CD14-positive monocyte (primary cell): ENCODE measurements around the gene MEA1. TPM values are rescaled to one million over a fixed set of nuclear protein-coding genes. Genes with fewer than 3 reads are reported as not detected.

ENCODE experiments used
- DNase-seq, 3 donors: peaks; one replicate each; pipeline ENCODE4 v3.0.0-alpha.2; 2011 to 2022
- H2AFZ ChIP-seq: 2 replicates; pipeline ENCODE4 v1.6.0; 2012; ENCODE audit warnings: mild to moderate bottlenecking, low read depth, low read length, inconsistent platforms; ENCODE audit not compliant: insufficient read depth, poor library complexity, severe bottlenecking
- H3K27ac ChIP-seq, 2 donors: 1 replicate in 1 of 2; 2 replicates in 1 of 2; pipeline ENCODE4 v1.5.1; 2012 to 2013; ENCODE audit warnings: low read length in 2 of 2, control low read depth in 1 of 2, inconsistent platforms in 1 of 2, low read depth in 1 of 2, mild to moderate bottlenecking in 1 of 2
- H3K27me3 ChIP-seq, 2 donors: one replicate each; pipeline versions ENCODE4 v1.6.0 to v1.6.1; 2011 to 2013; ENCODE audit warnings: low read length in 2 of 2; ENCODE audit not compliant: control insufficient read depth in 2 of 2, insufficient read depth in 2 of 2
- H3K36me3 ChIP-seq, 2 donors: replicated peaks in 1 of 2; 1 replicate in 1 of 2; 2 replicates in 1 of 2; pipeline versions ENCODE4 v1.5.1 to v1.6.1; 2012 to 2013; ENCODE audit warnings: low read length in 2 of 2, control low read depth in 1 of 2, inconsistent platforms in 1 of 2, mild to moderate bottlenecking in 1 of 2; ENCODE audit not compliant: insufficient read depth in 2 of 2, control insufficient read depth in 1 of 2
- H3K4me1 ChIP-seq, 2 donors: 1 replicate in 1 of 2; 2 replicates in 1 of 2; pipeline versions ENCODE4 v1.5.1 to v1.6.1; 2012 to 2013; ENCODE audit warnings: low read length in 2 of 2, control low read depth in 1 of 2, inconsistent platforms in 1 of 2, mild to moderate bottlenecking in 1 of 2, moderate library complexity in 1 of 2; ENCODE audit not compliant: insufficient read depth in 2 of 2, control insufficient read depth in 1 of 2
- H3K4me2 ChIP-seq: replicated peaks from 2 replicates; pipeline ENCODE3; 2012; ENCODE audit warnings: low read length, moderate library complexity, mild to moderate bottlenecking; ENCODE audit not compliant: poor library complexity, severe bottlenecking; ENCODE audit errors: extremely low read depth
- H3K4me3 ChIP-seq, 3 experiments: fragments of 200-600 bp in 1 of 3; sonication (generic) in 1 of 3; replicated peaks in 1 of 3; 1 replicate in 2 of 3; 2 replicates in 1 of 3; pipeline ENCODE4 v1.5.1; 2011 to 2013; ENCODE audit warnings: low read length in 3 of 3, mild to moderate bottlenecking in 3 of 3, control low read depth in 2 of 3, low read depth in 2 of 3, inconsistent platforms in 1 of 3, moderate library complexity in 1 of 3
- H3K79me2 ChIP-seq: 2 replicates; pipeline ENCODE4 v1.6.0; 2012; ENCODE audit warnings: mild to moderate bottlenecking, control low read depth, inconsistent platforms, low read length, moderate library complexity; ENCODE audit not compliant: insufficient read depth
- H3K9ac ChIP-seq: 2 replicates; pipeline ENCODE4 v1.6.0; 2017; ENCODE audit warnings: low read length, mild to moderate bottlenecking; ENCODE audit not compliant: insufficient read depth, poor library complexity, severe bottlenecking
- H3K9me3 ChIP-seq, 2 donors: replicated peaks in 1 of 2; 1 replicate in 1 of 2; 2 replicates in 1 of 2; pipeline versions ENCODE4 v1.5.1 to v1.6.1; 2012 to 2013; ENCODE audit warnings: low read length in 2 of 2, control low read depth in 1 of 2; ENCODE audit not compliant: control insufficient read depth in 1 of 2, insufficient read depth in 1 of 2
- H4K20me1 ChIP-seq: 2 replicates; pipeline ENCODE4 v1.6.0; 2012; ENCODE audit warnings: mild to moderate bottlenecking, low read length, control low read depth, moderate library complexity; ENCODE audit not compliant: insufficient read depth
- H3K27ac Mint-ChIP-seq, 7 donors: one replicate each; pipeline ENCODE4 v1.8.0; 2020; ENCODE audit warnings: mild to moderate bottlenecking in 7 of 7, mixed read lengths in 7 of 7, moderate library complexity in 6 of 7, inconsistent platforms in 2 of 7
- H3K27me3 Mint-ChIP-seq, 3 donors: one replicate each; pipeline ENCODE4 v1.8.0; 2021 to 2022; ENCODE audit warnings: low read depth in 3 of 3, mild to moderate bottlenecking in 3 of 3, mixed read lengths in 3 of 3, moderate library complexity in 3 of 3, inconsistent platforms in 1 of 3
- H3K36me3 Mint-ChIP-seq, 2 donors: one replicate each; pipeline ENCODE4 v1.8.0; 2020; ENCODE audit warnings: mixed read lengths in 2 of 2, inconsistent platforms in 1 of 2, mild to moderate bottlenecking in 1 of 2
- H3K4me1 Mint-ChIP-seq: one replicate; pipeline ENCODE4 v1.8.0; 2020; ENCODE audit warnings: mild to moderate bottlenecking, mixed read lengths
- H3K4me3 Mint-ChIP-seq, 2 donors: one replicate each; pipeline ENCODE4 v1.8.0; 2020; ENCODE audit warnings: mild to moderate bottlenecking in 2 of 2, mixed read lengths in 2 of 2, moderate library complexity in 1 of 2
- H3K9me3 Mint-ChIP-seq, 7 donors: one replicate each; pipeline ENCODE4 v1.8.0; 2020 to 2022; ENCODE audit warnings: mixed read lengths in 7 of 7, mild to moderate bottlenecking in 6 of 7, moderate library complexity in 6 of 7, inconsistent platforms in 2 of 7
- WGBS: methylation state at CpG from one replicate; pipeline ENCODE4 v1.1.5; 2013; ENCODE audit warnings: missing lambda C conversion rate; ENCODE audit not compliant: insufficient coverage; 5-methylcytosine and 5-hydroxymethylcytosine counted together
- intact Hi-C, 2 donors: fragments of 100-400 bp; cut with micrococcal nuclease; formaldehyde crosslinking; loops; one replicate each; pipeline versions ENCODE4 v1.15.0 to v1.15.1; 2023
- polyA plus RNA-seq, 3 donors: library from polyadenylated mRNA; depleted of rRNA in 1 of 3; unstranded in 2 of 3; stranded (reverse) in 1 of 3; fragments of 300-500 nt in 2 of 3; fragments of >200 nt in 1 of 3; fragmentation: Illumina TruSeq in 2 of 3; gene quantifications; 1 replicate in 2 of 3; 2 replicates in 1 of 3; pipeline ENCODE4 v1.2.3, GENCODE V29; 2012 to 2021
- TF ChIP-seq, protein P1 (sequence below): fragments of 200-600 bp; IDR thresholded peaks from one replicate; pipeline ENCODE4 v1.8.0; 2022; ENCODE audit warnings: antibody characterized with exemption, mild to moderate bottlenecking

The MEA1 gene
- polyA plus RNA-seq, 3 donors = 31.0 to 59.6 (median 58.8) TPM

DNA sequence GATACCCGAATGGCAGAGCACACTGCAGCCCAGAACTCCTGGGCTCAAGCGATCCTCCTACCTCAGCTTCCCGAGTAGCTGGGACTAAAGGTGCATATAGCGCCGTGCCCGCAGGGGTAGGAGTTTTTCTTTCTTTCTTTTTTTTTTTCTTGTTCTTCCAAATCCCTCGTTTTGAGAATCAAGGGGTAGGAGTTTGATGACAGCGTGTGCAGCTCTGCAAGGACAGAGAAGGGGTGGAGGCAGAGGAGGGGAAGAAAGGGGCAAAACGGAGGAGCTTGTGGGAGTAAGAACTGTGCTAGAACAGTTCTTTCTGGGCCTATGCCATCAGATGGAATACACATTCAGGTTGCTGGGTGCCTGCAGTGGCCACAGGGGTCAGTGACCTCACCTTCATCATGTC is 23.0 kb upstream of the MEA1 start:
- H3K36me3 Mint-ChIP-seq = peaks cover 54 to 91% of the 10 kb centered on the region in 2 donors
- H3K9me3 ChIP-seq = no peaks in the 10 kb centered on the region
- TF ChIP-seq, protein P1, sequence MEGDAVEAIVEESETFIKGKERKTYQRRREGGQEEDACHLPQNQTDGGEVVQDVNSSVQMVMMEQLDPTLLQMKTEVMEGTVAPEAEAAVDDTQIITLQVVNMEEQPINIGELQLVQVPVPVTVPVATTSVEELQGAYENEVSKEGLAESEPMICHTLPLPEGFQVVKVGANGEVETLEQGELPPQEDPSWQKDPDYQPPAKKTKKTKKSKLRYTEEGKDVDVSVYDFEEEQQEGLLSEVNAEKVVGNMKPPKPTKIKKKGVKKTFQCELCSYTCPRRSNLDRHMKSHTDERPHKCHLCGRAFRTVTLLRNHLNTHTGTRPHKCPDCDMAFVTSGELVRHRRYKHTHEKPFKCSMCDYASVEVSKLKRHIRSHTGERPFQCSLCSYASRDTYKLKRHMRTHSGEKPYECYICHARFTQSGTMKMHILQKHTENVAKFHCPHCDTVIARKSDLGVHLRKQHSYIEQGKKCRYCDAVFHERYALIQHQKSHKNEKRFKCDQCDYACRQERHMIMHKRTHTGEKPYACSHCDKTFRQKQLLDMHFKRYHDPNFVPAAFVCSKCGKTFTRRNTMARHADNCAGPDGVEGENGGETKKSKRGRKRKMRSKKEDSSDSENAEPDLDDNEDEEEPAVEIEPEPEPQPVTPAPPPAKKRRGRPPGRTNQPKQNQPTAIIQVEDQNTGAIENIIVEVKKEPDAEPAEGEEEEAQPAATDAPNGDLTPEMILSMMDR = no peak
- no peak overlapping the region for H3K4me3 ChIP-seq
- H3K27me3 Mint-ChIP-seq = peaks cover 0 to 5% (median 0%) of the 10 kb centered on the region in 3 donors
- no peak overlapping the region for H2AFZ ChIP-seq
- H3K9me3 Mint-ChIP-seq = no peaks in the 10 kb centered on the region
- H3K27ac ChIP-seq = no peak overlapping the region
- no peak for DNase-seq
- H3K4me2 ChIP-seq = no peak overlapping the region
- H3K4me1 ChIP-seq = no peaks in the 10 kb centered on the region
- H3K27ac Mint-ChIP-seq = peak overlapping the region in 1 of 7 donors; percentile 63
- no peaks in the 10 kb centered on the region for H3K79me2 ChIP-seq
- peaks cover 39 to 85% of the 10 kb centered on the region in 2 donors for H3K36me3 ChIP-seq
- H3K9ac ChIP-seq = no peak overlapping the region
- no peaks in the 10 kb centered on the region for H3K27me3 ChIP-seq
- 100% methylated on average over 2 of the region's 9 CpGs for WGBS
- H3K4me1 Mint-ChIP-seq = no peaks in the 10 kb centered on the region
- intact Hi-C loops = no loop called here
- no peak overlapping the region for H3K4me3 Mint-ChIP-seq
- H4K20me1 ChIP-seq = no peaks in the 10 kb centered on the region

DNA sequence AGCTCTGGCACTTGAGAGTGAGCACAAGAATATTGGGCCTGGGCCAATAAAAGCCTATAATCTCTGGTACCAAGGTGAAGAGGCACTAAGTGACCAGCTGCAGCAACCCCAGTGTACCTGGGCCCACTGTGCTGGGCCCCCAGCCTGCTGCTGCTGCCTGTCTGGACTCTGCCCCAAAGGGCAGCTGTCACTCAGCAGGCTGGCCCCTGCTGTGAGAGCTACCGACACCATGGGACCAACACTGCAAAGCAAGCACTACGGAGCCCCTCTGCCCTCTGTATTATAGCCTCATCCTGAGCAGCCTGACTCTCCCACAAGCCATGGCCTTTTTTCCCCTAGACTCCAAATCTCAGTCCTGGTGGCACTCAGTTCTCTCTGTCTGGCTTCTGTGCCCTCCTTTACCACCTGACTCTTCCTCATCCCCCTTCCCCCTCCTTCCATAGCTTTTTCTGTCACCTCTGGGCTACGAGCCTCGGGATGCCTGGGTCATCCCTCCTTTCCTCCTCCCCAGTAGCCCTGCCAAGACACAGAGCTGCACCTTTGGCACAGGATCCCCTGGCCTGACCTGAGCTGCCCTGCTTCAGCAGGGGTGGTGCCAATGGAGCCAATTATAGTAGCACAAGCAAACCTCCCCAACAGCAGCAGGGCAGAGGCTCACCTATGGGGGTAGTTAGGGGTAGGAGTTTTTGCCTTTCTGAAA is 21.9 kb upstream of the MEA1 start:
- Mint-ChIP-seq H3K4me3 (no peak overlapping the region), H3K4me1 (no peaks in the 10 kb centered on the region), H3K9me3 (no peaks in the 10 kb centered on the region), H3K27me3 (peaks cover 0 to 7% (median 0%) of the 10 kb centered on the region in 3 donors), H3K27ac (peak overlapping the region in 1 of 7 donors; percentile 15), H3K36me3 (peaks cover 53 to 92% of the 10 kb centered on the region in 2 donors)
- H3K36me3 ChIP-seq = peaks cover 39 to 85% of the 10 kb centered on the region in 2 donors
- no peaks in the 10 kb centered on the region for H3K79me2 ChIP-seq
- no peak overlapping the region for H3K4me3 ChIP-seq
- H4K20me1 ChIP-seq = no peaks in the 10 kb centered on the region
- H3K9ac ChIP-seq = no peak overlapping the region
- H2AFZ ChIP-seq = no peak overlapping the region
- no peaks in the 10 kb centered on the region for H3K9me3 ChIP-seq
- 100% methylated on average over 1 of the region's 4 CpGs for WGBS
- no peak for DNase-seq
- TF ChIP-seq, protein P1 = no peak
- no peaks in the 10 kb centered on the region for H3K27me3 ChIP-seq
- H3K4me2 ChIP-seq = no peak overlapping the region
- H3K4me1 ChIP-seq = no peaks in the 10 kb centered on the region
- H3K27ac ChIP-seq = no peak overlapping the region
- intact Hi-C loops = no loop called here
